Liver (tissue), 9 donors: ENCODE data around the gene TIMM13. TPM values are rescaled to one million over a fixed set of nuclear protein-coding genes. Genes with fewer than 3 reads are reported as not detected.
A peak's percentile ranks its signal among the peaks of the same experiment; 100 is the strongest.

Source experiments
- DNase-seq: peaks from one replicate; pipeline ENCODE4 v3.0.0-alpha.2; 2017; ENCODE audit warnings: low spot score
- H3K27ac ChIP-seq, 2 donors: one replicate each; pipeline ENCODE4 v1.7.0; 2013; ENCODE audit warnings: inconsistent platforms in 2 of 2, low read length in 2 of 2, control low read depth in 1 of 2, low read depth in 1 of 2, mild to moderate bottlenecking in 1 of 2
- H3K27me3 ChIP-seq, 4 donors: one replicate each; pipeline versions ENCODE4 v1.6.1 to v1.7.0; 2013; ENCODE audit warnings: low read length in 3 of 4, inconsistent platforms in 1 of 4, mild to moderate bottlenecking in 1 of 4, moderate library complexity in 1 of 4; ENCODE audit not compliant: control insufficient read depth in 4 of 4, insufficient read depth in 4 of 4
- H3K36me3 ChIP-seq, 4 donors: one replicate each; pipeline versions ENCODE4 v1.6.1 to v1.7.0; 2013; ENCODE audit warnings: low read length in 3 of 4, mild to moderate bottlenecking in 3 of 4, low read depth in 1 of 4, moderate library complexity in 1 of 4; ENCODE audit not compliant: control insufficient read depth in 4 of 4, insufficient read depth in 3 of 4
- H3K4me1 ChIP-seq, 4 donors: one replicate each; pipeline versions ENCODE4 v1.6.1 to v1.7.0; 2013; ENCODE audit warnings: low read length in 3 of 4, mild to moderate bottlenecking in 3 of 4, moderate library complexity in 1 of 4; ENCODE audit not compliant: control insufficient read depth in 4 of 4, insufficient read depth in 4 of 4
- H3K4me3 ChIP-seq, 3 donors: one replicate each; pipeline versions ENCODE4 v1.6.1 to v1.7.0; 2013; ENCODE audit warnings: low read length in 3 of 3, control low read depth in 1 of 3, low read depth in 1 of 3, mild to moderate bottlenecking in 1 of 3
- H3K9ac ChIP-seq, 2 donors: one replicate each; pipeline ENCODE4 v1.7.0; 2013; ENCODE audit warnings: low read length in 2 of 2, mild to moderate bottlenecking in 2 of 2, moderate library complexity in 2 of 2, control low read depth in 1 of 2, low read depth in 1 of 2
- H3K9me3 ChIP-seq, 4 donors: one replicate each; pipeline versions ENCODE4 v1.6.1 to v1.7.0; 2013; ENCODE audit warnings: low read length in 3 of 4; ENCODE audit not compliant: control insufficient read depth in 4 of 4
- ATF3 ChIP-seq: IDR thresholded peaks from 2 replicates; pipeline ENCODE4 v1.6.1; 2016; ENCODE audit warnings: antibody characterized with exemption
- FOXA1 ChIP-seq: IDR thresholded peaks from 2 replicates; pipeline ENCODE4 v1.6.1; 2016; ENCODE audit warnings: antibody characterized with exemption
- FOXA2 ChIP-seq: IDR thresholded peaks from 2 replicates; pipeline ENCODE4 v1.6.1; 2016; ENCODE audit warnings: antibody characterized with exemption
- HNF4G ChIP-seq: IDR thresholded peaks from 2 replicates; pipeline ENCODE4 v1.6.1; 2016; ENCODE audit warnings: antibody characterized with exemption
- JUND ChIP-seq, 2 donors: IDR thresholded peaks; 2 replicates each; pipeline ENCODE4 v1.6.1; 2016; ENCODE audit warnings: antibody characterized with exemption in 2 of 2
- NR2F2 ChIP-seq: IDR thresholded peaks from 2 replicates; pipeline ENCODE4 v1.6.1; 2016; ENCODE audit warnings: antibody characterized with exemption
- RAD21 ChIP-seq, 2 donors: IDR thresholded peaks; 2 replicates each; pipeline ENCODE4 v1.6.1; 2016; ENCODE audit warnings: antibody characterized with exemption in 2 of 2, mild to moderate bottlenecking in 2 of 2
- SP1 ChIP-seq: IDR thresholded peaks from 2 replicates; pipeline ENCODE4 v1.6.1; 2018; ENCODE audit warnings: antibody characterized with exemption, mild to moderate bottlenecking
- TAF1 ChIP-seq: conservative IDR thresholded peaks from 2 replicates; pipeline ENCODE4 v1.6.1; 2016; ENCODE audit warnings: antibody characterized with exemption, mild to moderate bottlenecking
- YY1 ChIP-seq: IDR thresholded peaks from 2 replicates; pipeline ENCODE4 v1.6.1; 2016; ENCODE audit warnings: antibody characterized with exemption, mild to moderate bottlenecking
- WGBS: extraction: QIAGEN DNeasy Blood & Tissue Kit; methylation state at CpG from one replicate; pipeline ENCODE4 v1.1.7; 2013; 5-methylcytosine and 5-hydroxymethylcytosine counted together
- polyA plus RNA-seq, 2 donors: library from polyadenylated mRNA; stranded (reverse) in 1 of 2; unstranded in 1 of 2; fragments of 200-250 nt in 1 of 2; fragments of >200 nt in 1 of 2; fragmentation: Nextera tagmentation in 1 of 2; extraction: Ambion mirVana in 1 of 2; gene quantifications; one replicate each; pipeline versions ENCODE4 v1.2.1 to v1.2.3, GENCODE V29; 2013 to 2015
- total RNA-seq, 2 donors: library from RNA; depleted of rRNA; stranded (reverse); fragments of >200 nt; gene quantifications; one replicate each; pipeline ENCODE4 v1.2.3, GENCODE V29; 2014
- TF ChIP-seq, protein P1 (sequence below): fragments of 150-350 bp; IDR thresholded peaks from 2 replicates; pipeline ENCODE4 v1.5.1; 2017; ENCODE audit warnings: improper control_type of control experiment, low read depth, low read length; ENCODE audit not compliant: missing input control
- TF ChIP-seq, protein P2 (sequence below): IDR thresholded peaks from 2 replicates; pipeline ENCODE4 v1.6.1; 2016; ENCODE audit warnings: antibody characterized with exemption
- TF ChIP-seq, protein P3 (sequence below): IDR thresholded peaks from 2 replicates; pipeline ENCODE4 v1.6.1; 2016; ENCODE audit warnings: antibody characterized with exemption, mild to moderate bottlenecking
- donor health status: healthy.
- donor health status: healthy.
- donor health status: healthy.
- donor health status: healthy.
- donor health status: healthy.

The TIMM13 gene
- total and polyA plus RNA-seq, 4 donors, result 21.6 to 137 (median 43.4) TPM

- TF ChIP-seq, protein P1, sequence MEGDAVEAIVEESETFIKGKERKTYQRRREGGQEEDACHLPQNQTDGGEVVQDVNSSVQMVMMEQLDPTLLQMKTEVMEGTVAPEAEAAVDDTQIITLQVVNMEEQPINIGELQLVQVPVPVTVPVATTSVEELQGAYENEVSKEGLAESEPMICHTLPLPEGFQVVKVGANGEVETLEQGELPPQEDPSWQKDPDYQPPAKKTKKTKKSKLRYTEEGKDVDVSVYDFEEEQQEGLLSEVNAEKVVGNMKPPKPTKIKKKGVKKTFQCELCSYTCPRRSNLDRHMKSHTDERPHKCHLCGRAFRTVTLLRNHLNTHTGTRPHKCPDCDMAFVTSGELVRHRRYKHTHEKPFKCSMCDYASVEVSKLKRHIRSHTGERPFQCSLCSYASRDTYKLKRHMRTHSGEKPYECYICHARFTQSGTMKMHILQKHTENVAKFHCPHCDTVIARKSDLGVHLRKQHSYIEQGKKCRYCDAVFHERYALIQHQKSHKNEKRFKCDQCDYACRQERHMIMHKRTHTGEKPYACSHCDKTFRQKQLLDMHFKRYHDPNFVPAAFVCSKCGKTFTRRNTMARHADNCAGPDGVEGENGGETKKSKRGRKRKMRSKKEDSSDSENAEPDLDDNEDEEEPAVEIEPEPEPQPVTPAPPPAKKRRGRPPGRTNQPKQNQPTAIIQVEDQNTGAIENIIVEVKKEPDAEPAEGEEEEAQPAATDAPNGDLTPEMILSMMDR, result no peak
- TF ChIP-seq, protein P2, sequence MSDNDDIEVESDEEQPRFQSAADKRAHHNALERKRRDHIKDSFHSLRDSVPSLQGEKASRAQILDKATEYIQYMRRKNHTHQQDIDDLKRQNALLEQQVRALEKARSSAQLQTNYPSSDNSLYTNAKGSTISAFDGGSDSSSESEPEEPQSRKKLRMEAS, result no peak
- TF ChIP-seq NR2F2, result no peak
Observed at GRCh38 chr19:2423071-2423914, 4.1 kb downstream of the TIMM13 start (continued).

DNA sequence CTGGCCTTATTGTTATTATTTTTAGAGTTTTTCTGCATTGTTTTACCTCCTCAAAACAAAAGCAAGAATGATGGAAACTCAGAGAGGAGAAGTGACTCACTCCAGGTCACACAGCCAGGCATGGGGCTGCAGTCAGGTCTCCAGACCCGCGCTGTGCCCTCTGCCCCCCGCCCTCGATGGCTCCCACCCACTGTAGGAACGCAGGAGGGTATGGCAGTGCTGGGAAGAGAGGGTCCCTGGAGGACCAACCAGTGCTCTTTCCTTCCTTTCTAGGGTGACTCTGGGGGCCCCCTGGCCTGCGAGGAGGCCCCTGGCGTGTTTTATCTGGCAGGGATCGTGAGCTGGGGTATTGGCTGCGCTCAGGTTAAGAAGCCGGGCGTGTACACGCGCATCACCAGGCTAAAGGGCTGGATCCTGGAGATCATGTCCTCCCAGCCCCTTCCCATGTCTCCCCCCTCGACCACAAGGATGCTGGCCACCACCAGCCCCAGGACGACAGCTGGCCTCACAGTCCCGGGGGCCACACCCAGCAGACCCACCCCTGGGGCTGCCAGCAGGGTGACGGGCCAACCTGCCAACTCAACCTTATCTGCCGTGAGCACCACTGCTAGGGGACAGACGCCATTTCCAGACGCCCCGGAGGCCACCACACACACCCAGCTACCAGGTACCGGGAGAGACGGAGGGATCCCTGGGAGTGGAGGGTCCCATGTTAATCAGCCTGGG lies 5.6 kb downstream of the TIMM13 start:
- no peak overlapping the region for H3K4me3 ChIP-seq
- peaks cover 6 to 16% (median 13%) of the 10 kb centered on the region in 4 donors for H3K4me1 ChIP-seq
- H3K27ac ChIP-seq, result no peak overlapping the region
- H3K27me3 ChIP-seq, result no peaks in the 10 kb centered on the region
- TF ChIP-seq YY1 (no peak), FOXA2 (no peak), TAF1 (no peak), JUND (IDR thresholded peaks at IDR 0.05) (no peak), SP1 (no peak)
- no peaks in the 10 kb centered on the region for H3K9me3 ChIP-seq
- peaks cover 0 to 5% (median 1%) of the 10 kb centered on the region in 4 donors for H3K36me3 ChIP-seq
- peak; percentile 58 for DNase-seq
- H3K9ac ChIP-seq, result no peak overlapping the region
- WGBS, result 94% methylated on average over 23 of the region's 23 CpGs

DNA sequence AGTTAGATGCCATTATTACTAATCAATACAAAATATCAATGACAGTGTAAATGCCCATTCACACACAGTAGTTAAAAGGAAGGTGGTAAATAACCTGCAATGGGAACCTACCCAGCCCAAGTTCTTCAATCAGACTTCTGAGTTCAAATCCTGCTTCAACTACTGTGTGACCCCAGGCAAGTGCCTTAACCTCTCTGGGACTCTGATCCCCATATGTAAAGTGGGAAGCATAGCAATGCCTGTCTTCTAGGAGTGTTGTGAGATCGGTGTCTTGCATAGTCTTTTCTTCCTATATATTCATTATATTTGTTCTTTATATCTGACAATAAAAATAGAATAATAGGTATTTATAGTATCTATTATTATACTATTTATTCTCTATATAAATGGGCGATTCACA lies 6.9 kb downstream of the TIMM13 start:
- no peak overlapping the region for H3K27ac ChIP-seq
- H3K9me3 ChIP-seq, result no peaks in the 10 kb centered on the region
- peaks cover 6 to 10% (median 9%) of the 10 kb centered on the region in 4 donors for H3K4me1 ChIP-seq
- no peak overlapping the region for H3K4me3 ChIP-seq
- H3K27me3 ChIP-seq, result no peaks in the 10 kb centered on the region
- H3K9ac ChIP-seq, result no peak overlapping the region
- TF ChIP-seq FOXA2 (no peak), ATF3 (no peak), JUND (IDR thresholded peaks at IDR 0.05) (no peak), FOXA1 (no peak), HNF4G (no peak), RAD21 (IDR thresholded peaks at IDR 0.05) (no peak)
- TF ChIP-seq, protein P3, sequence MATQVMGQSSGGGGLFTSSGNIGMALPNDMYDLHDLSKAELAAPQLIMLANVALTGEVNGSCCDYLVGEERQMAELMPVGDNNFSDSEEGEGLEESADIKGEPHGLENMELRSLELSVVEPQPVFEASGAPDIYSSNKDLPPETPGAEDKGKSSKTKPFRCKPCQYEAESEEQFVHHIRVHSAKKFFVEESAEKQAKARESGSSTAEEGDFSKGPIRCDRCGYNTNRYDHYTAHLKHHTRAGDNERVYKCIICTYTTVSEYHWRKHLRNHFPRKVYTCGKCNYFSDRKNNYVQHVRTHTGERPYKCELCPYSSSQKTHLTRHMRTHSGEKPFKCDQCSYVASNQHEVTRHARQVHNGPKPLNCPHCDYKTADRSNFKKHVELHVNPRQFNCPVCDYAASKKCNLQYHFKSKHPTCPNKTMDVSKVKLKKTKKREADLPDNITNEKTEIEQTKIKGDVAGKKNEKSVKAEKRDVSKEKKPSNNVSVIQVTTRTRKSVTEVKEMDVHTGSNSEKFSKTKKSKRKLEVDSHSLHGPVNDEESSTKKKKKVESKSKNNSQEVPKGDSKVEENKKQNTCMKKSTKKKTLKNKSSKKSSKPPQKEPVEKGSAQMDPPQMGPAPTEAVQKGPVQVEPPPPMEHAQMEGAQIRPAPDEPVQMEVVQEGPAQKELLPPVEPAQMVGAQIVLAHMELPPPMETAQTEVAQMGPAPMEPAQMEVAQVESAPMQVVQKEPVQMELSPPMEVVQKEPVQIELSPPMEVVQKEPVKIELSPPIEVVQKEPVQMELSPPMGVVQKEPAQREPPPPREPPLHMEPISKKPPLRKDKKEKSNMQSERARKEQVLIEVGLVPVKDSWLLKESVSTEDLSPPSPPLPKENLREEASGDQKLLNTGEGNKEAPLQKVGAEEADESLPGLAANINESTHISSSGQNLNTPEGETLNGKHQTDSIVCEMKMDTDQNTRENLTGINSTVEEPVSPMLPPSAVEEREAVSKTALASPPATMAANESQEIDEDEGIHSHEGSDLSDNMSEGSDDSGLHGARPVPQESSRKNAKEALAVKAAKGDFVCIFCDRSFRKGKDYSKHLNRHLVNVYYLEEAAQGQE, result no peak
- DNase-seq, result no peak
- 95% methylated on average over 2 of the region's 2 CpGs for WGBS
- peaks cover 0 to 2% (median 1%) of the 10 kb centered on the region in 4 donors for H3K36me3 ChIP-seq
